Gastrocnemius medialis (tissue), 4 donors: Measurements from ENCODE around the gene MBTPS2. TPM values are rescaled to one million over a fixed set of nuclear protein-coding genes. Genes with fewer than 3 reads are reported as not detected.

Source experiments
- ATAC-seq, 2 donors: fragments of 150-250 bp; one replicate each; pipeline ENCODE4 v1.9.1; 2016
- DNase-seq, 2 donors: peaks; one replicate each; pipeline ENCODE4 v3.0.0-alpha.2; 2019
- H3K27ac ChIP-seq, 4 donors: fragments of 200-600 bp; sonication (generic); 1 replicate in 1 of 4; 2 replicates in 3 of 4; pipeline ENCODE4 v1.5.1; 2016 to 2018; ENCODE audit warnings: mild to moderate bottlenecking in 2 of 4, moderate library complexity in 1 of 4
- H3K27me3 ChIP-seq, 3 donors: fragments of 200-600 bp; sonication (generic) in 2 of 3; 1 replicate in 1 of 3; 2 replicates in 2 of 3; pipeline versions ENCODE4 v1.5.1 to v1.6.0; 2016 to 2019; ENCODE audit warnings: mild to moderate bottlenecking in 1 of 3, moderate library complexity in 1 of 3
- H3K36me3 ChIP-seq, 2 donors: fragments of 200-600 bp; sonication (generic) in 1 of 2; one replicate each; pipeline ENCODE4 v1.5.1; 2017 to 2018
- H3K4me1 ChIP-seq, 2 donors: fragments of 200-600 bp; sonication (generic) in 1 of 2; one replicate each; pipeline ENCODE4 v1.5.1; 2016 to 2017; ENCODE audit warnings: mild to moderate bottlenecking in 2 of 2
- H3K4me3 ChIP-seq, 4 donors: fragments of 200-600 bp; sonication (generic) in 3 of 4; 1 replicate in 1 of 4; 2 replicates in 3 of 4; pipeline ENCODE4 v1.5.1; 2016 to 2019; ENCODE audit warnings: mild to moderate bottlenecking in 2 of 4
- H3K9me3 ChIP-seq, 3 donors: fragments of 200-600 bp; sonication (generic) in 2 of 3; 1 replicate in 1 of 3; 2 replicates in 2 of 3; pipeline ENCODE4 v1.5.1; 2016 to 2019
- CTCF ChIP-seq, 5 experiments: fragments of 450-650 bp in 3 of 5; fragments of 200-600 bp in 2 of 5; sonication (generic) in 2 of 5; IDR thresholded peaks in 4 of 5; conservative IDR thresholded peaks in 1 of 5; 1 replicate in 4 of 5; 2 replicates in 1 of 5; pipeline ENCODE4 v1.5.1; 2016 to 2019; ENCODE audit warnings: antibody characterized with exemption in 5 of 5, mild to moderate bottlenecking in 3 of 5, moderate library complexity in 3 of 5
- POLR2A ChIP-seq, 2 donors: fragments of 450-650 bp; IDR thresholded peaks; one replicate each; pipeline ENCODE4 v1.6.1; 2017; ENCODE audit warnings: antibody characterized with exemption in 2 of 2, mild to moderate bottlenecking in 2 of 2, moderate library complexity in 2 of 2
- in situ Hi-C, 4 donors: fragments of 200-750 bp; cut with MboI; loops; one replicate each; pipeline versions ENCODE4 v1.15.0 to v1.8.0; 2017; ENCODE audit warnings: low sequenced_read_pairs in 4 of 4
- intact Hi-C: fragments of 100-400 bp; cut with DNase I; formaldehyde crosslinking; loops from one replicate; pipeline ENCODE4 v1.15.1; 2023; ENCODE audit warnings: low total_unique reads
- total RNA-seq, 4 donors: library from RNA; depleted of rRNA; stranded (reverse); fragments of >200 nt; gene quantifications; one replicate each; pipeline versions ENCODE4 v1.1.0 to v1.2.3, GENCODE V29; 2016

The MBTPS2 gene
- total RNA-seq, 4 donors from 2014 or later, result 4.5 to 11.3 (median 6.0) TPM

- DNase-seq, result no peak
- ATAC-seq, result no peak
- intact Hi-C loops (loop anchor here (2.0 kb wide), 1 partner anchor 37 kb away; the partner anchor contains the start of gene MBTPS2), in situ Hi-C loops (no loop called here)
- H3K4me1 ChIP-seq, result peaks cover 12 to 16% of the 10 kb centered on the region in 2 donors
- peak overlapping the region in 2 of 4 donors; percentile 14 to 20 for H3K27ac ChIP-seq
- H3K27me3 ChIP-seq, result no peaks in the 10 kb centered on the region
- H3K4me3 ChIP-seq, result no peak overlapping the region
- H3K9me3 ChIP-seq, result no peaks in the 10 kb centered on the region
- no peak for TF ChIP-seq CTCF (IDR thresholded peaks at IDR 0.05 in 4 of 5, conservative IDR thresholded peaks at IDR 0.05 in 1 of 5)
- H3K36me3 ChIP-seq, result no peaks in the 10 kb centered on the region
Observed at GRCh38 chrX:21802054-21802670, 37.3 kb upstream of the MBTPS2 start.

GRCh38 chrX:21802839-21803238 is 36.6 kb upstream of the MBTPS2 start:
- TF ChIP-seq CTCF (IDR thresholded peaks at IDR 0.05 in 4 of 5, conservative IDR thresholded peaks at IDR 0.05 in 1 of 5) (no peak), POLR2A (IDR thresholded peaks at IDR 0.05) (no peak)
- no peak for ATAC-seq
- in situ Hi-C loops, result no loop called here
- no peaks in the 10 kb centered on the region for H3K36me3 ChIP-seq
- no peak for DNase-seq
- no peaks in the 10 kb centered on the region for H3K9me3 ChIP-seq
- no peak overlapping the region for H3K4me3 ChIP-seq
- H3K27ac ChIP-seq, result no peak overlapping the region
- intact Hi-C loops, result loop anchor here (2.0 kb wide), 1 partner anchor 36 kb away; the partner anchor contains the start of gene MBTPS2
- peaks cover 12 to 16% of the 10 kb centered on the region in 2 donors for H3K4me1 ChIP-seq
- H3K27me3 ChIP-seq, result no peaks in the 10 kb centered on the region

GRCh38 chrX:21806691-21807090 is 32.7 kb upstream of the MBTPS2 start:
- TF ChIP-seq POLR2A (IDR thresholded peaks at IDR 0.05), result no peak
- TF ChIP-seq CTCF (IDR thresholded peaks at IDR 0.05 in 4 of 5, conservative IDR thresholded peaks at IDR 0.05 in 1 of 5), result no peak
- no peaks in the 10 kb centered on the region for H3K36me3 ChIP-seq
- DNase-seq, result no peak
- H3K9me3 ChIP-seq, result no peaks in the 10 kb centered on the region
- no peaks in the 10 kb centered on the region for H3K27me3 ChIP-seq
- no peak overlapping the region for H3K27ac ChIP-seq
- in situ Hi-C loops (no loop called here), intact Hi-C loops (no loop called here)
- H3K4me3 ChIP-seq, result no peak overlapping the region
- no peaks in the 10 kb centered on the region for H3K4me1 ChIP-seq
- ATAC-seq, result no peak

GRCh38 chrX:21811832-21812231 is 27.6 kb upstream of the MBTPS2 start:
- no peak overlapping the region for H3K4me3 ChIP-seq
- no peak for DNase-seq
- intact Hi-C loops, result no loop called here

More at GRCh38 chrX:21811832-21812231, 27.6 kb upstream of the MBTPS2 start:
- in situ Hi-C loops, result no loop called here
- H3K4me1 ChIP-seq, result no peaks in the 10 kb centered on the region
- H3K27ac ChIP-seq, result no peak overlapping the region
- no peaks in the 10 kb centered on the region for H3K9me3 ChIP-seq
- H3K27me3 ChIP-seq, result no peaks in the 10 kb centered on the region
- TF ChIP-seq POLR2A (IDR thresholded peaks at IDR 0.05) (no peak), CTCF (IDR thresholded peaks at IDR 0.05 in 4 of 5, conservative IDR thresholded peaks at IDR 0.05 in 1 of 5) (no peak)
- no peak for ATAC-seq
- no peaks in the 10 kb centered on the region for H3K36me3 ChIP-seq
